WTC11 (cell line): ENCODE data around the gene ZFYVE28. TPM values are rescaled to one million over a fixed set of nuclear protein-coding genes. Genes with fewer than 3 reads are reported as not detected.

Experiments used
- ATAC-seq: fragments of 200-7000 bp; cut with Tn5 transposase; 2 replicates; pipeline ENCODE4 v1.10.0; 2021; ENCODE audit warnings: mild to moderate bottlenecking, moderate library complexity
- CTCF ChIA-PET: fragments of 300-600 bp; sonication (Branson Sonifier 250); formaldehyde crosslinking; loops from one replicate; lab custom pipeline; 2021; ENCODE audit warnings: antibody characterized with exemption; lab: Charles Lee
- POLR2A ChIA-PET: fragments of 350-600 bp; sonication (Branson Sonifier 250); formaldehyde crosslinking; loops from one replicate; lab custom pipeline; 2021; ENCODE audit warnings: antibody characterized with exemption; lab: Charles Lee
- DNase-seq: peaks from one replicate; pipeline ENCODE4 v3.0.0; 2021; ENCODE audit warnings: low spot score
- H3K27ac Mint-ChIP-seq: 2 replicates; pipeline ENCODE4 v1.8.0; 2021; ENCODE audit warnings: mixed read lengths
- H3K27me3 Mint-ChIP-seq: 2 replicates; pipeline ENCODE4 v1.8.0; 2021; ENCODE audit warnings: low read depth, mild to moderate bottlenecking, moderate library complexity, mixed read lengths
- H3K36me3 Mint-ChIP-seq: 2 replicates; pipeline ENCODE4 v1.8.0; 2021; ENCODE audit warnings: mixed read lengths
- H3K4me1 Mint-ChIP-seq: 2 replicates; pipeline ENCODE4 v1.8.0; 2022; ENCODE audit warnings: mixed read lengths
- H3K4me3 Mint-ChIP-seq: 2 replicates; pipeline ENCODE4 v1.8.0; 2021; ENCODE audit warnings: mild to moderate bottlenecking, moderate library complexity, mixed read lengths
- H3K9me3 Mint-ChIP-seq: 2 replicates; pipeline ENCODE4 v1.8.0; 2021; ENCODE audit warnings: mixed read lengths
- CREB1 ChIP-seq: sonication (generic); formaldehyde crosslinking; IDR thresholded peaks from 2 replicates; pipeline ENCODE4 v1.8.0; 2023; ENCODE audit warnings: mild to moderate bottlenecking, missing genetic modification reagents
- ELF4 ChIP-seq: sonication (generic); formaldehyde crosslinking; IDR thresholded peaks from 2 replicates; pipeline ENCODE4 v1.8.1; 2022; ENCODE audit warnings: low read depth, mild to moderate bottlenecking, moderate library complexity, missing genetic modification reagents
- ESRRA ChIP-seq: sonication (generic); formaldehyde crosslinking; IDR thresholded peaks from 2 replicates; pipeline ENCODE4 v1.8.1; 2022; ENCODE audit warnings: mild to moderate bottlenecking, missing genetic modification reagents, borderline replicate concordance
- GABPB1 ChIP-seq: sonication (generic); formaldehyde crosslinking; IDR thresholded peaks from 2 replicates; pipeline ENCODE4 v1.8.1; 2023; ENCODE audit warnings: mild to moderate bottlenecking, missing genetic modification reagents
- HMGA2 ChIP-seq: fragments of 250-450 bp; sonication (Bioruptor Pico); IDR thresholded peaks from 2 replicates; pipeline ENCODE4 v1.4.0; 2021; ENCODE audit warnings: mild to moderate bottlenecking, moderate library complexity
- ZNF121 ChIP-seq: sonication (generic); formaldehyde crosslinking; IDR thresholded peaks from 2 replicates; pipeline ENCODE4 v1.8.0; 2023; ENCODE audit warnings: missing genetic modification reagents
- ZNF219 ChIP-seq: sonication (generic); formaldehyde crosslinking; IDR thresholded peaks from 2 replicates; pipeline ENCODE4 v1.8.0; 2023; ENCODE audit warnings: missing genetic modification reagents, mild to moderate bottlenecking, borderline replicate concordance
- total RNA-seq: library from RNA; stranded (reverse); gene quantifications from 3 replicates; pipeline ENCODE4 v1.2.3, GENCODE V29; 2021
- TF ChIP-seq, protein P1 (sequence below): fragments of 250-450 bp; sonication (Bioruptor Pico); IDR thresholded peaks from 2 replicates; pipeline ENCODE4 v1.9.0; 2021; ENCODE audit warnings: moderate library complexity, mild to moderate bottlenecking, inconsistent platforms, borderline replicate concordance
- TF ChIP-seq, protein P2 (sequence below): fragments of 250-450 bp; sonication (Bioruptor Pico); conservative IDR thresholded peaks from 2 replicates; pipeline ENCODE4 v1.9.0; 2021; ENCODE audit warnings: mild to moderate bottlenecking
- TF ChIP-seq, protein P3 (sequence below): sonication (generic); formaldehyde crosslinking; conservative IDR thresholded peaks from 2 replicates; pipeline ENCODE4 v1.8.1; 2023; ENCODE audit warnings: mild to moderate bottlenecking, low read depth, missing genetic modification reagents, moderate library complexity
- TF ChIP-seq, protein P4 (sequence below): sonication (generic); formaldehyde crosslinking; IDR thresholded peaks from 2 replicates; pipeline ENCODE4 v1.8.1; 2022; ENCODE audit warnings: mild to moderate bottlenecking, missing genetic modification reagents, moderate library complexity, borderline replicate concordance
- TF ChIP-seq, protein P5 (sequence below): sonication (generic); formaldehyde crosslinking; IDR thresholded peaks from 2 replicates; pipeline ENCODE4 v1.8.1; 2022; ENCODE audit warnings: low read depth, missing genetic modification reagents, borderline replicate concordance

ZFYVE28 gene
- total RNA-seq, 1 experiment from 2014 or later: 7.8 TPM

DNA sequence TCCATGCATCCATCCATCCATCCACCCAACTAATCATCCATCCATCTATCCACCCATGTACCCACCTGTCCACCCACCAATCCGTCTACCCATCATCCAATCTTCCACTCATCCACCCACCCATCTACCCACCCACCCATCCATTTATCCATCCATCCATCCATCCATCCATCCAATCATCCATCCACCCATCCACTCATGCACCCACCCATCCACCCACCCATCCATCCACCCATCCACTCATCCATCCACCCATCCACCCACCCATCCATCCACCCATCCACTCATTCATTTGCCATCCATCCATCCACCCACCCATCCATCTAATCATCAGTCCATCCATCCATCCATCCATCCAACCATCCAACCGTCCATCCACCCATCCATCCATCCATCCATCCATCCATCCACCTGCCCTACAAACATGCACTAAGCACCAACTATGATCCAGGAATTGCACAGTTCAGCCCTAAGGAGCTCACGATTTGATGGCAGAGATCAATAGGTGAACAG lies 135.2 kb downstream of the ZFYVE28 start:
- H3K36me3 Mint-ChIP-seq: no peaks in the 10 kb centered on the region
- ATAC-seq: no peak
- CTCF ChIA-PET: interaction anchor here (0.8 kb wide), 1 partner anchor 158 kb away, joined by 3 read pairs; no protein-coding TSS in a partner anchor

DNA sequence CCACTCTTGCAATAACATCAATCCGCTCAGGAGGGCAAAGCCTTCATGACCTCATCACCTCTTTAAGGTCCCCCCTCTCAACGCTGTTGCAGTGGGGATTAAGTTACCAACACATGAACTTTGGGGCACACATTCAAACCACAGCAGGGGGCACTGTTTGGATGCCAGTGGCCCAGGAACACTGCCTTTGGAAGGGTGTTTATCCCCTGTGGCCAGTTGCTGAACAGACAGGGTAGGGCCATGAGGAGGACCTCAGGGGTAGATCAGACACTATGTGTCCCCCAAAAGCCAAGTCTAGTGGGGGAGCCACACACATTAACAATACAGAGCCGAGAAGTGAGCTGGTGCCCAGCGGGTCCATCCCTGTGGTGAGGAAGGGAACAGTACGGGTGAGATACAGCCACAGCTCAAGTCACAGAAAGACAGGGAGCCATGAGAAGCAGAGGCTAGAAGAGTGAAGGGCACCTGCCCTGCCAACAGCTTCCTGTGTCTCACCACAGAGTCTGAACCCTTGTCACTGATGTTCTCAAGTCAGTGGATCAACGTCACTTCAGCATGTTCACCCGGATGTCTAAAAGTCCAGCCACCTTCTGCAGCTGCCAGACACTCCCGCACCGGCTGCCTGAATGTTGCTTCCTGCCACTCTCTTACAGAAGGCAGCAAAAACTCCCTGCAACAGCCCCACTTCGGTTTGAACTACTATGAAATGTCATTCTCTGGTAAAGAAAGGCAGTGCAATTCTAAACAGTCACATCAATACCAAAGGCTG lies 136.7 kb downstream of the ZFYVE28 start:
- H3K9me3 Mint-ChIP-seq: no peaks in the 10 kb centered on the region
- ChIA-PET CTCF (interaction anchor here (0.7 kb wide), 1 partner anchor 13 kb away, joined by 3 read pairs; no protein-coding TSS in a partner anchor), POLR2A (no interaction called here)
- TF ChIP-seq ZNF219 (CRISPR knock-in tag): no peak
- TF ChIP-seq, protein P1, sequence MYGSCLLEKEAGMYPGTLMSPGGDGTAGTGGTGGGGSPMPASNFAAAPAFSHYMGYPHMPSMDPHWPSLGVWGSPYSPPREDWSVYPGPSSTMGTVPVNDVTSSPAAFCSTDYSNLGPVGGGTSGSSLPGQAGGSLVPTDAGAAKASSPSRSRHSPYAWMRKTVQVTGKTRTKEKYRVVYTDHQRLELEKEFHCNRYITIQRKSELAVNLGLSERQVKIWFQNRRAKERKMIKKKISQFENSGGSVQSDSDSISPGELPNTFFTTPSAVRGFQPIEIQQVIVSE: no peak
- TF ChIP-seq, protein P2, sequence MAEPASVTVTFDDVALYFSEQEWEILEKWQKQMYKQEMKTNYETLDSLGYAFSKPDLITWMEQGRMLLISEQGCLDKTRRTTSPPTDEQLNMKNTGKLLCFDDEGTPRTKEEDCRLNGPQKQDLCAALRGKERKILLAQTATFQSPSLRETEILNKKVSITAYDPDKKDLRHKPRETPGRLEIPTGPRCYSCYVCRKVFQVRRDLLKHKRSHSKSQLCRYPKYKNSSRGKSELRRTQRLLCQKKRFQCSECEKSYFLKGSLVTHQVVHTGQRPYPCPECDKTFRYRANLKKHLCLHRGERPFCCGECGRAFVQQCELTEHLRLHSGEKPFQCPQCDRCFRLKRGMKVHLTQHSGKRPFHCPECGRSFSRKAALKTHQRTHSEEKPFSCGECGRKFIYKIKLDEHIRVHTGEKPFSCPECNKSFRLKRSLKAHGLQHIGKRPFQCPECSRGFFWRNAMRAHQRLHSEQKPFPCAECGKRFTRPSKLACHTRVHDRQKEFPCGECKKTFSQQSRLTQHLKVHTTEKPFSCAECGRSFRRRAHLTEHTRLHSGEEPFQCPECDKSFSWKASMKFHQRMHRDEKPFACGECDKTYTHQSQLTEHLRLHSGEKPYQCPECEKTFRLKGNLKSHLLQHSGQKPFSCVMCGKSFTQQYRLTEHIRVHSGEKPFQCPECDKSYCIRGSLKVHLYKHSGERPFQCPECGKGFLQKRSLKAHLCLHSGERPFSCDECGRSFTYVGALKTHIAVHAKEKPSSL: no peak
- no peaks in the 10 kb centered on the region for H3K4me1 Mint-ChIP-seq
- no peak overlapping the region for H3K27ac Mint-ChIP-seq
- no peak overlapping the region for H3K4me3 Mint-ChIP-seq
- ATAC-seq (no peak), DNase-seq (no peak)
- H3K27me3 Mint-ChIP-seq: no peaks in the 10 kb centered on the region; the same call in 1 of the 2 replicates
- no peaks in the 10 kb centered on the region for H3K36me3 Mint-ChIP-seq

More for the DNA sequence above, 135.2 kb downstream of the ZFYVE28 start:
- H3K9me3 Mint-ChIP-seq: no peaks in the 10 kb centered on the region
- no peak overlapping the region for H3K4me3 Mint-ChIP-seq
- no peak for TF ChIP-seq GABPB1
- no peak for TF ChIP-seq ZNF121 (CRISPR knock-in tag)
- TF ChIP-seq HMGA2 (CRISPR knock-in tag): no peak
- TF ChIP-seq, protein P3, sequence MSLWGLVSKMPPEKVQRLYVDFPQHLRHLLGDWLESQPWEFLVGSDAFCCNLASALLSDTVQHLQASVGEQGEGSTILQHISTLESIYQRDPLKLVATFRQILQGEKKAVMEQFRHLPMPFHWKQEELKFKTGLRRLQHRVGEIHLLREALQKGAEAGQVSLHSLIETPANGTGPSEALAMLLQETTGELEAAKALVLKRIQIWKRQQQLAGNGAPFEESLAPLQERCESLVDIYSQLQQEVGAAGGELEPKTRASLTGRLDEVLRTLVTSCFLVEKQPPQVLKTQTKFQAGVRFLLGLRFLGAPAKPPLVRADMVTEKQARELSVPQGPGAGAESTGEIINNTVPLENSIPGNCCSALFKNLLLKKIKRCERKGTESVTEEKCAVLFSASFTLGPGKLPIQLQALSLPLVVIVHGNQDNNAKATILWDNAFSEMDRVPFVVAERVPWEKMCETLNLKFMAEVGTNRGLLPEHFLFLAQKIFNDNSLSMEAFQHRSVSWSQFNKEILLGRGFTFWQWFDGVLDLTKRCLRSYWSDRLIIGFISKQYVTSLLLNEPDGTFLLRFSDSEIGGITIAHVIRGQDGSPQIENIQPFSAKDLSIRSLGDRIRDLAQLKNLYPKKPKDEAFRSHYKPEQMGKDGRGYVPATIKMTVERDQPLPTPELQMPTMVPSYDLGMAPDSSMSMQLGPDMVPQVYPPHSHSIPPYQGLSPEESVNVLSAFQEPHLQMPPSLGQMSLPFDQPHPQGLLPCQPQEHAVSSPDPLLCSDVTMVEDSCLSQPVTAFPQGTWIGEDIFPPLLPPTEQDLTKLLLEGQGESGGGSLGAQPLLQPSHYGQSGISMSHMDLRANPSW: no peak
- TF ChIP-seq, protein P4, sequence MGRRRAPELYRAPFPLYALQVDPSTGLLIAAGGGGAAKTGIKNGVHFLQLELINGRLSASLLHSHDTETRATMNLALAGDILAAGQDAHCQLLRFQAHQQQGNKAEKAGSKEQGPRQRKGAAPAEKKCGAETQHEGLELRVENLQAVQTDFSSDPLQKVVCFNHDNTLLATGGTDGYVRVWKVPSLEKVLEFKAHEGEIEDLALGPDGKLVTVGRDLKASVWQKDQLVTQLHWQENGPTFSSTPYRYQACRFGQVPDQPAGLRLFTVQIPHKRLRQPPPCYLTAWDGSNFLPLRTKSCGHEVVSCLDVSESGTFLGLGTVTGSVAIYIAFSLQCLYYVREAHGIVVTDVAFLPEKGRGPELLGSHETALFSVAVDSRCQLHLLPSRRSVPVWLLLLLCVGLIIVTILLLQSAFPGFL: no peak
- TF ChIP-seq CREB1 (CRISPR knock-in tag): no peak
- TF ChIP-seq ELF4 (CRISPR knock-in tag): no peak
- no peak for TF ChIP-seq ESRRA (CRISPR knock-in tag)
- TF ChIP-seq, protein P5, sequence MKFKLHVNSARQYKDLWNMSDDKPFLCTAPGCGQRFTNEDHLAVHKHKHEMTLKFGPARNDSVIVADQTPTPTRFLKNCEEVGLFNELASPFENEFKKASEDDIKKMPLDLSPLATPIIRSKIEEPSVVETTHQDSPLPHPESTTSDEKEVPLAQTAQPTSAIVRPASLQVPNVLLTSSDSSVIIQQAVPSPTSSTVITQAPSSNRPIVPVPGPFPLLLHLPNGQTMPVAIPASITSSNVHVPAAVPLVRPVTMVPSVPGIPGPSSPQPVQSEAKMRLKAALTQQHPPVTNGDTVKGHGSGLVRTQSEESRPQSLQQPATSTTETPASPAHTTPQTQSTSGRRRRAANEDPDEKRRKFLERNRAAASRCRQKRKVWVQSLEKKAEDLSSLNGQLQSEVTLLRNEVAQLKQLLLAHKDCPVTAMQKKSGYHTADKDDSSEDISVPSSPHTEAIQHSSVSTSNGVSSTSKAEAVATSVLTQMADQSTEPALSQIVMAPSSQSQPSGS (CRISPR knock-in tag): no peak
- H3K27me3 Mint-ChIP-seq: no peaks in the 10 kb centered on the region; the same call in 1 of the 2 replicates
- POLR2A ChIA-PET: no interaction called here
- no peaks in the 10 kb centered on the region; the same call in 1 of the 2 replicates for H3K4me1 Mint-ChIP-seq
- H3K27ac Mint-ChIP-seq: no peak overlapping the region
- no peak for DNase-seq
